GM21576 (cell line): ENCODE measurements around the gene ENO3.

Experiments used
- ATAC-seq: cut with Tn5 transposase; IDR thresholded peaks from one replicate; pipeline ENCODE4 v1.9.1; 2021; ENCODE audit warnings: mild to moderate bottlenecking, moderate library complexity; ENCODE audit not compliant: unreplicated experiment

ENO3 gene

DNA sequence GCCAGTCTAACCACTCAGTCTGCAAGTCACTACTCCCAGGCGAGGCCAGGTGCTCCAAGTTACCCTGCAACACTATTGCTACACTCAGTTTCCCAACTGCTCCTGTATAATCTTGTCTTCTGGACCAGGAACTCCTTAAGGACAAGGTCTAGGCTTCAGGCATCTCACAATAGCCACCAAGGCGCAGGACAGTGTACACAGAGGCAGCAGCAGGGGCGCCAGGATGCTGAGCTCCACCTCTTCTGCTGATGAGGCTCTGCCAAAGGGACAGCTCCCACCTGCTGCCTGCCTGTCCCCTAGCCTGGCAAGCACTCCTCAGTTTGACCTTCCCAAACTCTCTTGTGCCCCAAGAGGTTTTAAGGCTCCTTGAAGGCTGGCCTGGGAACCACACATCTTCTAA lies 14.5 kb upstream of the ENO3 start:
- no peak for ATAC-seq

DNA sequence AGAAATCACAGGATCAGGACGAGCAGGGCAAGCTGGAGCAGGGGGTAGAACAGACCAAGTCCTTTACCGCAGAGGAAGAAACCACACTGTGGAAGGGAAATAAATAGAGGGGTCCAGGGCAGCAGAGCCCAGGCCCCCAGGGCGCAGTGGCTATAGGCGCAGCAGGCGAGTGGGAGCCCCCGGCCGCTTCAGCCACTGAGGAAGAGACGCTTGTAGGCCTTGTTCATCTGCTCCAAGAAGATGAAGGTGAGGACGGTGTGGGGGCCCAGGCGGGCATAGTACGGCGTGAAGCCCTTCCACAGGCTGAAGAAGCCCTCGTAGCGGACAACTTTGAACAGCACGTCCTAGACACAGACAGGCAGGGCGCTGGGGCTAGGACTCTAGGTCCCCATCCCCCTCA lies 13.4 kb upstream of the ENO3 start:
- no peak for ATAC-seq

DNA sequence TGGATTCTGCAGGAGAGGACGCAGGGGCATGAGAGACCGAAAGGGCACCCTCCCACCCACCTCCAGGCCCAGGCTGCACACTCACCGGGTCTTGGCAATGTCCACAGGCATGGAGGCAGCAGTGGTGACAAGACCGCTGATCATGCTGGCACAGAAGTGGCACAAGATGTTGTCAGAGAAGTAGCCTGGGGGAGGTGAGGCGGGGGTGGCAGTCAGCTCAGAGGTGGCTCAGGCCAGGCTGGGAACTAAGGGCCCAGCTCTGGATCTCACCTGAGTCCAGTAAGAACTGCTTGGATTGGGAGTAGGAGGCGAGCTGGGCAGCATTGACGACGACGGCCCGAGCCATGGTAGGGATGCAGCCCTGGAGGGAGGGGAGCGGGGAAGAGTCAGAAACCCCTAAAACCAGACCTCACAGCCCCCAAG lies 12.8 kb upstream of the ENO3 start:
- no peak for ATAC-seq

DNA sequence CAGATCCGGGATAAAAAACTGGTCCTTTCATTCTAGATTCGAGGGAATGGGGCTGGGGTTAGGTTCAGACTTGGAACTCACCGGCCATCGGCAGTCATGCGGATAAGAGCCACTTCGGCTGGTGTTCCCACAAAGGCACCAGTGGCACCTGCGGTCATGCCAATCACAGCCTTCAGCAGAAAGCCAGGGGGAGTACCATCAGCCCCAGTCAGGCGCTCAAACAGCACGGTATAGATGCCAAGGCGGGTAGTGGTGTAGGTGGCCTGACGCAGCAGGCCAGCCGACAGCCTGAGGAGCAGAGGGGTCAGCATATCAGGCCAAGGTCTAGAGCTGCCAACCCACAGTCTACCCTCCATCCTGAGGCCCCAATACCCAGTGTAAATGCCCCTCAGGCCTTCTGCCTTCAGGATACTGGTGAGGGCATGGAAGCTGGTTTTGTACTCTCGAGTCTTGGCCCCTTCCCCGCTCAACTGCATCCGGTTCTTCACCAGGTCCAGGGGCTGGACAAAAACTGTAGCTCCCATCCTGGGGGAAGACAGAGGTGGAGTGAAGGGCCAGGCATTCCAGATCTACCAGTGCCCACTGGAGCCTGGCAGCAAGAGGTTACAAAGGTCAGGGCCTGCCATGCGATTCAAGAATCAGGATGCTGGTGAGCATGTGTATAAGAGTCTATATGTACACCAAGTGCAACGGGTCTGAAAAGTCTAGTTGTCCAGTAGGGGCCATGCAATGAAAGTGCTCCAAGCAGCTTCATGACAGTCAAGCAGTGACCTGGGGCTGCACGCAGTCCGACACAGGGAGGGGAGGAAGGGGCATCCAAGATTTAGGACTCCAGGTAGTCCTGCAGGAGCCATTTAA lies 12.0 kb upstream of the ENO3 start:
- ATAC-seq: no peak

GRCh38 chr17:4939546-4939795 lies 11.4 kb upstream of the ENO3 start:
- no peak for ATAC-seq

DNA sequence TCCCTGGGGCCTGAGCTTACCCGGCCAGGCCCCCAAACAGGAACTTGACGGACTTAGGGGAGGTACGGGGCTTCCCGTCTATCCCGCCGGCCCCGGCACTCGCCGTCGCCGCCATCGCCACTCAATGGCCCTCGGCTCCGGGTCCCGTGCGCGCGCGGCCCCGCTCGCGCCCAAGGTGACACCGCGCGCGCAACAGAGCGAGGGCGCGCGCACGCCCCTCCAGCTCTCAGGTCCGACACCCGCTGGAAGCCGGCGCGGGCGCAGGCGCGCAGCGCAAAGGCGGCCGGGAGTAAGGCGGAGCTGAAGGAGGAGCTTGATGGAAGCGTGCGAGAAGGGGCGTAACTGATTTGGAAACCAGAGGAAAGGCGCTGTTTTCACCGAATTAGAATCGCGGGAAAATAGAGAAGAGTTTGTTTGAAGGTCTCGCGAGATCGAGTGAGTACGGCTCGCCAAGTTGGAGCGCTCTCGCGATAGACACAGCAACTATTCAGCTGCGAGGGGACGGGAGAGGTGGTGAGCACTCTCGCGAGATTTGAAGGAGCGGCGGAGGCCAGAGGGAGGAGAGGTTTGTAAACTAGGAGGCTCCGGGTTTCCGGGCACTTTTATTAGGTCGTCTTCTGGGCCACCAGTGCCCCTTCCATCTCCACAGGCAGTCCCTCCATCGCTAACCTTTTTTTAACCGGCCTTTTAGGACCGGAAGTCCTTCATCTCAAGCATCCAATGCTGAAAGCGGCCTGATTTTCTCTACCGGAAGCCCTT lies 10.9 kb upstream of the ENO3 start, which contains the start of the genes RNF167 and SLC25A11:
Gene RNF167 (plus strand): TSS at position 473 of the 759 bp plus-strand sequence. CDS start 642 bp downstream, outside the sequence.
Gene SLC25A11 (minus strand): TSS at position 251 of the 759 bp plus-strand sequence. CDS start 136 bp downstream, at position 115.
- ATAC-seq: peak; percentile 67

- ATAC-seq: no peak
Observed at GRCh38 chr17:4940555-4941318, 10.2 kb upstream of the ENO3 start.

- no peak for ATAC-seq
Observed at GRCh38 chr17:4941319-4941610, 9.7 kb upstream of the ENO3 start.

DNA sequence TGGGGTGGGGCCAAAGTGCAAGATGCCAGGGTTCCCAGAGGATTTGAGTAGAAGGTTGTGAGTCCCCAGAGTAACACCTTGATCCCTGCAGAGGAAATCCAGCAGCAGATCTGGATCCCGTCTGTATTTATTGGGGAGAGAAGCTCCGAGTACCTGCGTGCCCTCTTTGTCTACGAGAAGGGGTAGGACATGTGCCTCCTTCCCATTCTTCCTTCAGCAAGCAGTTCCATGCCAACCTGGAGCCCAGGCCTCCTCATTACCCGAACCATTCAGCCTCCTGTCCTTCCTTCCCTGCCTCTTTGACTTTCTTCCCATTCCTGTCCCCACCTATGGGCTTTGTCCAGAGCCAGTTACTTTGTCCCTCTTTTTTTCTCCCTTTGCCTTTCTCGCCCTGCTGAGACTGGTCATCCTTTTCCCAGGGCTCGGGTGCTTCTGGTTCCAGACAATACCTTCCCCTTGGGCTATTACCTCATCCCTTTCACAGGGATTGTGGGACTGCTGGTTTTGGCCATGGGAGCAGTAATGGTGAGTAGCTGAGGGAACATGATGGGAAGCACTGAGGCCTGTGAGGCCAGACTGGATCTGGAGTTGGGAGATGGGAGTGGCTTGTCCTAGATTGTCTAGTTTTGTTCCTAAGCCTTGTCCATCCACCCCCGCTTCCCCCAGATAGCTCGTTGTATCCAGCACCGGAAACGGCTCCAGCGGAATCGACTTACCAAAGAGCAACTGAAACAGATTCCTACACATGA lies 8.0 kb upstream of the ENO3 start:
- ATAC-seq: no peak

GRCh38 chr17:4944163-4944553 lies 6.8 kb upstream of the ENO3 start:
- ATAC-seq: no peak

GRCh38 chr17:4944554-4945175 lies 6.3 kb upstream of the ENO3 start:
- ATAC-seq: no peak

- ATAC-seq: no peak
Observed at GRCh38 chr17:4945176-4945943, 5.6 kb upstream of the ENO3 start.

DNA sequence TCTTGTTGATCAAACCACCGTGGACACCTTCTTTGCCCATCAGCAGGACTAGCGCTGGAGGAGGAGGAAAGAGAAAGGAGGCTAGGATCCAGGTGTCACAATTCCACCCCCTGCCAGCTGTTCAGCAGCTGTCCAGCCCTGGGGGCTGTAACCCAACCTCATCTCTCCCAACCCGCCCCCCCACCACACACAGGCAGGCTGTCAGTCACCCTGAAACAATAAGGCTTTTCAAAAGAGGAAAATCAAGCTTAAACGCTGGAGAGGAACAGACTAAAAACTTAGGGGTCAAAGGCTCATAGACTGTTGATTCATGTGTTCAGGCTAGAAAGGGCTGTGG lies 5.0 kb upstream of the ENO3 start:
- ATAC-seq: no peak

GRCh38 chr17:4946312-4946976 lies 4.5 kb upstream of the ENO3 start:
- ATAC-seq: no peak

DNA sequence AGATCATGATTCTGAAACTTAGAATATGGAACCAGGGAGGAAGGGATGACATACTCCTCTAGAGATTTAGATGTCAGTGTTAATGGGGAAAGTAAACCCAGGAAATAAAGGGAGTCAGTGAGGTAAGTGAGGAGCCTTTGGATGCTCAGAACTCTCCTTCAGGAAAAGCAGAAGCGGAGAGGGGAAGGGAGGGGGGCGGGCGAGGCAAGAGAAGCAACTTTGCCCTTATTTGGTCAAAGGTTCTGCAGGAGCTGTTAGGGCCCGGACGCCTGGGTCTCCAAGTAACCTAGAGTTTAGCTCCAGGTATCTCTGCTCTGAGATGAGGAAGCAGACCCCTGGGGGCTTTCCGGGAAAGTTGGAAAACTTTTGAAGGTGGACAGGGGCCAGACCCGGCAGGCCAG lies 3.9 kb upstream of the ENO3 start:
- ATAC-seq: no peak

DNA sequence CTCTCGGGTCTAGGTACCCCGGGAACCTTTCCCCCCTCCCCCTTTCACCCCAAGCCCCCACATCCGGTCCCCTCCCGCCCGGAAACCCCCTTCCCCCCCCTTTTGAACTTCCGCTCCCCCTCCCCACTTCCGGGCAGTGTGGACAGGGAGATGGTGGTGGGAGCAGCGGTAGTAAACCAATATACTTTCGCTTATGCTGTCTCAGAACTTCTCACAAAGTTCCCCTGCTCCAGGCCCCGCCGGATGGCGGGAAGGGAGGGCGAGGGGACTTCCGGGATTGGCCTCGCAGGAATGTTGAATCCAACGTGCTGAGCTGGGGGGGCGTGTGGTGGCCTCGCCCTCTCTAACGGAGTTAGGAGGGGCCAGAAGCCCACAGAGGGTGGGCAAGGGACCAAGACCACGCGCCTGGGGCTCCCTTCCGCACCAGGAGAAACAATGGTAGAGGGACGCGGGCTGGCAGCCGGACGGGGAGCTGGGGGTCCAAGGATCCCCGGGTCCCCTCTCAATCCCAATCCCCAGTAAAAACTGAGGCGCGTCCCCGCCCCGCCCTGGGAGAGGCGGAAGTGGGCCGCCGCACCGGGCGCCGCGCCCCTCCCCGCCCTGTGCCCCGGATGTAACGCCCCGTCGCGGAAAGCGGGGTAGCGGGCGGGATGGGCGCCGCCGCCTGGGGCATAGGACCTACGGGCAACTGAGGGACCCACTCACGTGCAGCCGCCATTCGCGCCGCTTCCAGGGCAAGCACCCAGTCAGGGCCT lies 3.3 kb upstream of the ENO3 start:
- no peak for ATAC-seq

DNA sequence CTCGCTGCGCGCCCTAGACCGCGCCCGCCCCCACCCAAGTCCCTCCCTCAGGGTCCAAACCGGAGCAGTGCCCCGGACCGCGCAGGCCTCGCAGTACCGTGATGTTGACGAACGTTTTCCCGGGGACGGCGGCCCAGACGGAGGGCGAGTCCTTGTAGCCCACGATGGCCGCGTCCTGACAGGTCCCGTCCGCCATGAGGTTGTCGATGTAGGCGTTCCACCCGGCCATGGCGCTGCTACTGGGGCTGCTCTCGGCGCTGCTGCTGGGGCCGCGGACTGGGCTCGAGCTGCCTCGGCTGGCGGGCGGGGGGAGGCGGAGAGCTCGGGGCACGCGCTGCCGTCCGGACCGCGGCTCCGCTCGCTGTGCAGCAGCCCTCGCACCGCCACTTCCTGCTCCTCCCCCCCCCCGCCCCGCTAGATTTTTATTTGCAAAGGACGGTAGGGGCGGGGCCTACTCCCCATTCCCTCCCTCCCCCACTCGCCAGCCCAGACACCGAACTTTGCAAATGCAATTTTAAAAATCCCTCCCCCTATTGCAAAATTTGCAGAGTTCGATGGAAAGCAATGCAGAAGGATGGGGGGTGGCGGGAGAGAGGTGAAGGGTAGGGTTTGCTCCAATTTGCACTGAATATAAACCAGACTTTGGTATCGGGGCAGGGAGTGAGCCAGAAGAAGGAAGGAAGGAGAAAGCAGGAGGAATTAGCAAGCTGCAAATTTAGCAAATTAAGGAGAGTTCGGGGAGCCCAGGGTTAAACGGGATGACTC lies 2.6 kb upstream of the ENO3 start, which contains the start of gene PFN1:
Gene PFN1 (minus strand): TSS at position 365 of the 765 bp plus-strand sequence. CDS start 136 bp downstream, at position 229.
- ATAC-seq: peak; percentile 11

DNA sequence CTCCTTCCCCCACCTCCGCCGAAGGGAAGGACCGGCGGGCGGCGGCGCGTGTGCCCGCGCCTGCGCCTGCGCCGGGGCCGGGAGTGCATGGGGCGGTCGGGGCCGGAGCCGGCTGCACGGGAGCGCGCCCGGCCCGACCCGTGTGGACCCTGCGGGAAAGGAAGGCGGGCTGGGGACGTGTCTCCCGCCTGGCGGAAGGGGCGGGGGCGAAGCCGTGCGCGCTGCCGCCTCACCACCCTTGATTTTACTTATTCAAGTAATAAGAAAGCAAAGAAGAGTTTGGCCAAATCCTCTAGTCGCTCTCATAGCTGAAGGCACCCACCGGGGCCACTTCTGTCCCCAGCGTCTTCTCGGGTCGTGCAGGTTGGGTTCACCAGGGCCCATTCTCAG lies 2.0 kb upstream of the ENO3 start:
- ATAC-seq: peak; percentile 35
